Gastrocnemius medialis (tissue), 4 donors: ENCODE results near the gene LRMDA. TPM values are rescaled to one million over a fixed set of nuclear protein-coding genes. Genes with fewer than 3 reads are reported as not detected.

Experiments
- ATAC-seq, 2 donors: fragments of 150-250 bp; one replicate each; pipeline ENCODE4 v1.9.1; 2016
- DNase-seq, 2 donors: peaks; one replicate each; pipeline ENCODE4 v3.0.0-alpha.2; 2019
- H3K27ac ChIP-seq, 4 donors: fragments of 200-600 bp; sonication (generic); 1 replicate in 1 of 4; 2 replicates in 3 of 4; pipeline ENCODE4 v1.5.1; 2016 to 2018; ENCODE audit warnings: mild to moderate bottlenecking in 2 of 4, moderate library complexity in 1 of 4
- H3K27me3 ChIP-seq, 3 donors: fragments of 200-600 bp; sonication (generic) in 2 of 3; 1 replicate in 1 of 3; 2 replicates in 2 of 3; pipeline versions ENCODE4 v1.5.1 to v1.6.0; 2016 to 2019; ENCODE audit warnings: mild to moderate bottlenecking in 1 of 3, moderate library complexity in 1 of 3
- H3K36me3 ChIP-seq, 2 donors: fragments of 200-600 bp; sonication (generic) in 1 of 2; one replicate each; pipeline ENCODE4 v1.5.1; 2017 to 2018
- H3K4me1 ChIP-seq, 2 donors: fragments of 200-600 bp; sonication (generic) in 1 of 2; one replicate each; pipeline ENCODE4 v1.5.1; 2016 to 2017; ENCODE audit warnings: mild to moderate bottlenecking in 2 of 2
- H3K4me3 ChIP-seq, 4 donors: fragments of 200-600 bp; sonication (generic) in 3 of 4; 1 replicate in 1 of 4; 2 replicates in 3 of 4; pipeline ENCODE4 v1.5.1; 2016 to 2019; ENCODE audit warnings: mild to moderate bottlenecking in 2 of 4
- H3K9me3 ChIP-seq, 3 donors: fragments of 200-600 bp; sonication (generic) in 2 of 3; 1 replicate in 1 of 3; 2 replicates in 2 of 3; pipeline ENCODE4 v1.5.1; 2016 to 2019
- POLR2A ChIP-seq, 2 donors: fragments of 450-650 bp; IDR thresholded peaks; one replicate each; pipeline ENCODE4 v1.6.1; 2017; ENCODE audit warnings: antibody characterized with exemption in 2 of 2, mild to moderate bottlenecking in 2 of 2, moderate library complexity in 2 of 2
- in situ Hi-C, 4 donors: fragments of 200-750 bp; cut with MboI; loops; one replicate each; pipeline versions ENCODE4 v1.15.0 to v1.8.0; 2017; ENCODE audit warnings: low sequenced_read_pairs in 4 of 4
- intact Hi-C: fragments of 100-400 bp; cut with DNase I; formaldehyde crosslinking; loops from one replicate; pipeline ENCODE4 v1.15.1; 2023; ENCODE audit warnings: low total_unique reads
- total RNA-seq, 4 donors: library from RNA; depleted of rRNA; stranded (reverse); fragments of >200 nt; gene quantifications; one replicate each; pipeline versions ENCODE4 v1.1.0 to v1.2.3, GENCODE V29; 2016
- TF ChIP-seq, protein P1 (sequence below), 5 experiments: fragments of 450-650 bp in 3 of 5; fragments of 200-600 bp in 2 of 5; sonication (generic) in 2 of 5; IDR thresholded peaks in 4 of 5; conservative IDR thresholded peaks in 1 of 5; 1 replicate in 4 of 5; 2 replicates in 1 of 5; pipeline ENCODE4 v1.5.1; 2016 to 2019; ENCODE audit warnings: antibody characterized with exemption in 5 of 5, mild to moderate bottlenecking in 3 of 5, moderate library complexity in 3 of 5

LRMDA gene
- total RNA-seq, 4 donors from 2014 or later, result 0.80 to 4.5 (median 1.4) TPM

DNA sequence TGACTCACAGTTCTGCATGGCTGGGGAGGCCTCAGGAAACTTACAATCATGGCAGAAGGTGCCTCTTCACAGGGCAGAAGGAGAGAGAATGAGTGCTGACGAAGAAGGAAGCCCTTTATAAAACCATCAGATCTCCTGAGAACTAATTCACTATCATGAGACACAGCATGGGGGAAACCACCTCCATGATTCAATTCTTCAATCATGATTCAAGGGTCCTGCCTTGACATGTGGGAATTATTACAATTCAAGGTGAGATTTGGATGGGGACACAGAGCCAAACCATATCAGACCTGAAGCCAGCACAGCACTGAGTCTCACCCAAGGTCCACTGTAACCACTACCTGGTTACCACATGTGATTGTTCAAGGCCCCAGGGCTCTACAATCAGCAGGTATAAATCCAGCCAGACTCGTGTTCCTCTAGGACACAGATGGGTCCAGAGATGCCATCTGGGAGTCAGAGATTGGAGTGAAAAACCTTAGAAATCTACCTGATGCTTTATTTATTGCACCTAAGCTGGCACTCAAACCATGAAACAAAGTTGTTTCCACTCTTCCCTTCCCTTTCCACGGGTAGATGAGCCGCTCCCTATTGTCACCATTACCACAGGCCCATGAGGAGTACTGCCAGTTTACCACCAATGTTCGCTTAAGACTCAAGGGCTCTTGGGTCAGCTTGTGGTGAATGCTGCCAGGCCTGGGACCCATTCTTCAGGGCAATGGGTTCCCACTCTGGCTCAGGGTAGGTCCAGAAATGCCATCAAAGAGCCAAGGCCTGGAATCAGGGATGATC is 1061.5 kb downstream of the LRMDA start:
- Histone ChIP-seq H3K27ac (no peak overlapping the region), H3K27me3 (no peaks in the 10 kb centered on the region), H3K4me3 (no peak overlapping the region), H3K9me3 (no peaks in the 10 kb centered on the region), H3K36me3 (no peaks in the 10 kb centered on the region), H3K4me1 (no peaks in the 10 kb centered on the region)
- intact Hi-C loops (no loop called here), in situ Hi-C loops (no loop called here)
- ATAC-seq, result no peak
- DNase-seq, result no peak
- TF ChIP-seq POLR2A (IDR thresholded peaks at IDR 0.05), result no peak
- TF ChIP-seq, protein P1, sequence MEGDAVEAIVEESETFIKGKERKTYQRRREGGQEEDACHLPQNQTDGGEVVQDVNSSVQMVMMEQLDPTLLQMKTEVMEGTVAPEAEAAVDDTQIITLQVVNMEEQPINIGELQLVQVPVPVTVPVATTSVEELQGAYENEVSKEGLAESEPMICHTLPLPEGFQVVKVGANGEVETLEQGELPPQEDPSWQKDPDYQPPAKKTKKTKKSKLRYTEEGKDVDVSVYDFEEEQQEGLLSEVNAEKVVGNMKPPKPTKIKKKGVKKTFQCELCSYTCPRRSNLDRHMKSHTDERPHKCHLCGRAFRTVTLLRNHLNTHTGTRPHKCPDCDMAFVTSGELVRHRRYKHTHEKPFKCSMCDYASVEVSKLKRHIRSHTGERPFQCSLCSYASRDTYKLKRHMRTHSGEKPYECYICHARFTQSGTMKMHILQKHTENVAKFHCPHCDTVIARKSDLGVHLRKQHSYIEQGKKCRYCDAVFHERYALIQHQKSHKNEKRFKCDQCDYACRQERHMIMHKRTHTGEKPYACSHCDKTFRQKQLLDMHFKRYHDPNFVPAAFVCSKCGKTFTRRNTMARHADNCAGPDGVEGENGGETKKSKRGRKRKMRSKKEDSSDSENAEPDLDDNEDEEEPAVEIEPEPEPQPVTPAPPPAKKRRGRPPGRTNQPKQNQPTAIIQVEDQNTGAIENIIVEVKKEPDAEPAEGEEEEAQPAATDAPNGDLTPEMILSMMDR (IDR thresholded peaks at IDR 0.05 in 4 of 5, conservative IDR thresholded peaks at IDR 0.05 in 1 of 5), result no peak

DNA sequence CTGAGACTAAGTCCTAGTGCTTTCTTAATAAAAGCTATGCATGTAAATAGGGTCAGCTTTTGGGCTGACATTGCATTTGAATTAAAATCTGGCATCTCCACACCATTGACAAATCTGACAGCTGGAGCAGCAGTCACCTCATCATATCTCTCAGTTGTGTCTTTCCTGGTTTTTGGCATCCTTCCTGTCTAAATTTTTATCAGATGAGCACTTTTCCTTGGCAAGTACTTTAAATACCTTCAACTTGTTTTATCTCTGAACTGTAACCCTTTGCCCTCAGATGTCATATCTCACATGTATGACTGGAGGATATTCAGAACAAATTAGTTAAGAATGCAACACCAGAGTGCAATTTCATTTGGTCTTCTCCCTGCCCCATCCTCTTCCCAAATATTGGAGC is 1066.2 kb downstream of the LRMDA start:
- in situ Hi-C loops (no loop called here), intact Hi-C loops (no loop called here)
- DNase-seq (no peak), ATAC-seq (no peak)
- no peak overlapping the region for H3K4me3 ChIP-seq
- no peaks in the 10 kb centered on the region for H3K27me3 ChIP-seq
- H3K27ac ChIP-seq, result no peak overlapping the region
- no peaks in the 10 kb centered on the region for H3K36me3 ChIP-seq
- TF ChIP-seq POLR2A (IDR thresholded peaks at IDR 0.05), result no peak
- TF ChIP-seq, protein P1 (IDR thresholded peaks at IDR 0.05 in 4 of 5, conservative IDR thresholded peaks at IDR 0.05 in 1 of 5), result no peak
- H3K9me3 ChIP-seq, result no peaks in the 10 kb centered on the region
- no peaks in the 10 kb centered on the region for H3K4me1 ChIP-seq

DNA sequence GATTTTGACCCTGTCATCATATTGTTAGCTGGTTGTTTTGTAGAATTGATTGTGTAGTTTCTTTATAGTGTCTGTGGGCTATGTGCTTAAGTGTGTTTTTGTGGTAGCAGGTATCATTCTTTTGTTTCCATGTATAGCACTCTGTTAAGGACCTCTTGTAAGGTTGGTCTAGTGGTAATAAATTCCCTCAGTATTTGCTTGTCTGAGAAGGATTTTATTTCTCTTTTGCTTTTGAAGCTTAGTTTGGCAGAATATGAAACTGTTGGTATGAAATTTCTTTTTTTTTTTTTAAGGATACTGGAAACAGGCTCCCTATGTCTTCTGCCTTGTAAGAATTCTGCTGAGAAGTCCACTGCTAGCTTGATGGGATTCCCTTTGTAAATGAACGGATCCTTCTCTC is 1073.4 kb downstream of the LRMDA start:
- H3K36me3 ChIP-seq, result no peaks in the 10 kb centered on the region
- ATAC-seq (no peak), DNase-seq (no peak)
- no peak for TF ChIP-seq POLR2A (IDR thresholded peaks at IDR 0.05)
- TF ChIP-seq, protein P1 (IDR thresholded peaks at IDR 0.05 in 4 of 5, conservative IDR thresholded peaks at IDR 0.05 in 1 of 5), result no peak
- H3K4me3 ChIP-seq, result no peak overlapping the region
- in situ Hi-C loops (no loop called here), intact Hi-C loops (no loop called here)
- H3K27me3 ChIP-seq, result no peaks in the 10 kb centered on the region
- peaks cover 0 to 6% (median 0%) of the 10 kb centered on the region in 3 donors for H3K9me3 ChIP-seq
- H3K27ac ChIP-seq, result no peak overlapping the region
- H3K4me1 ChIP-seq, result no peaks in the 10 kb centered on the region

DNA sequence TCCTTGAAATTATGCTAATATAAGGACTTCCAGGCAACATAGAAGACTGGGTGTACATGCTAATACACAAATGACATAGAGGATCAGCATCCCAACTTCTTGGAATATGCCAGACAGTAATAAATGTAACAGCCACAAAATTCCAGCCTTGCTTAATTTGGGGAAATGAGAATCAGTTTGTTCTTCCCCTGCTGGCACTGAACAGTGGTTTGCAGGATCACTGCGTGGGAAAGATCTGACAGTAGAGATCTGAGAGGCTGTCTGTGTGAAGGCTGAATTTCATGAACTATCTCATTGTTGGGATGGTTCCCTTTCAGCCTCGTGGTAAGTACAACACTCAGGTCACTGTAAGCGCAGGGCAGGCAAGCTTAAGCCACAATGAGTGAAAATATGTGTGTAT is 1078.0 kb downstream of the LRMDA start:
- peaks cover 0 to 5% (median 0%) of the 10 kb centered on the region in 3 donors for H3K9me3 ChIP-seq
- H3K27ac ChIP-seq, result no peak overlapping the region
- DNase-seq (no peak), ATAC-seq (no peak)
- no peaks in the 10 kb centered on the region for H3K27me3 ChIP-seq
- TF ChIP-seq, protein P1 (IDR thresholded peaks at IDR 0.05 in 4 of 5, conservative IDR thresholded peaks at IDR 0.05 in 1 of 5), result no peak
- no peak for TF ChIP-seq POLR2A (IDR thresholded peaks at IDR 0.05)
- no peaks in the 10 kb centered on the region for H3K36me3 ChIP-seq
- no peaks in the 10 kb centered on the region for H3K4me1 ChIP-seq
- H3K4me3 ChIP-seq, result no peak overlapping the region
- in situ Hi-C loops (no loop called here), intact Hi-C loops (no loop called here)
